Body of pancreas (tissue), 4 donors: Measurements from ENCODE around the gene ACVR1C.

ENCODE experiments used
- CTCF ChIP-seq, 7 experiments: fragments of 450-650 bp in 4 of 7; fragments of 200-600 bp in 3 of 7; sonication (generic) in 3 of 7; IDR thresholded peaks; one replicate each; pipeline ENCODE4 v1.5.1; 2016 to 2019; ENCODE audit warnings: antibody characterized with exemption in 7 of 7
- POLR2A ChIP-seq, 3 donors: fragments of 450-650 bp; IDR thresholded peaks; one replicate each; pipeline ENCODE4 v1.6.1; 2016; ENCODE audit warnings: antibody characterized with exemption in 3 of 3, mild to moderate bottlenecking in 2 of 3

- no peak for TF ChIP-seq CTCF (IDR thresholded peaks at IDR 0.05)
- no peak for TF ChIP-seq POLR2A (IDR thresholded peaks at IDR 0.05)
Observed at GRCh38 chr2:157476953-157477709, 151.5 kb downstream of the ACVR1C start.
